Activated CD8-positive, alpha-beta memory T cell treated with anti-CD3 and anti-CD28 coated beads, Interleukin-2, amount 50 U/mL, for 24 hours (primary cell): ENCODE results near the gene NAPG.
"Not testable (repeated sequence)": the region's sequence is repeated elsewhere in the genome, so short reads cannot be mapped to it uniquely, and the experiment has no call there.

ENCODE experiments used
- DNase-seq: peaks from one replicate; pipeline ENCODE4 v3.0.0-alpha.2; 2020; ENCODE audit errors: extremely low read depth

NAPG gene

GRCh38 chr18:10546557-10547300, 20.9 kb downstream of the NAPG start:
- DNase-seq = no peak

DNA sequence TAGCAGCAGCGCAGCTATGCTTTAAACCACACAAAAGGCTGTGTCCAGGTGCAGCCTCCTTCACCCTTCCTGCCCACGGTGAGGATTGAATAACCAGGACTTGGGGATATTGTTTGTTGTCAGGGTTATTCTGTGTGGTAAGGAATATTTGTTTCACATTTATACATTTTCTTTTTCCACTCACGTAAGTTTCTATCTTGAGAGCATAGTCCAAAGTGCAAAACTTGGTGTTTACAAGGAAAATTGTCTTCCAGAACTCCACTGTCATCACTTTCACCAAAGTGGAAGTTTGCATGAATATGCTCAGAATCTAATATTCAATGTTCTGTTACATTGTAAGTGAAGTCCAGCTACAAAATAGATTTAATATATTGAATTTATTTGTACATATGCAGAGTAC, 26.4 kb downstream of the NAPG start:
- DNase-seq = no peak

DNA sequence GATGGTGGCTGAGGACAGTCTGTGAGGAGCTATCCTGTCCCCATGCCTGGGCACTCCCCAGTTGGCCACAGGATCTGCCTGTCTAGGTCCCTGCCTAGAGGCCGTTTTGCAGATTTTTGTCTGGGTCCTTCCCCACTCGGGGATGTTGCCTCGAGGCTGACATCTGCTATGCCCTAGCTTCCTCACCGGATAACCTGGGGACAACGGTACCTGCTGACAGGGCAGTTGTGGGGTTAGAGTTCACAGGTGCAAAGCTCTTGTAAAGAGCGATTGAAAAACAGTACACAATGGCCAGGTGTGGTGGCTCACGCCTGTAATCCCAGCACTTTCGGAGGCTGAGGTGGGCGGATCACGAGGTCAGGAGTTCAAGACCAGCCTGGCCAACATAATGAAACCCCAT, 30.4 kb downstream of the NAPG start:
- DNase-seq = not testable (repeated sequence)

- DNase-seq = no peak
Measured at GRCh38 chr18:10557085-10557677, 31.4 kb downstream of the NAPG start.

- no peak for DNase-seq
Measured at GRCh38 chr18:10558243-10558966, 32.6 kb downstream of the NAPG start.

GRCh38 chr18:10558967-10559298, 33.1 kb downstream of the NAPG start:
- DNase-seq = no peak

GRCh38 chr18:10559553-10560451, 34.0 kb downstream of the NAPG start:
- no peak for DNase-seq

DNA sequence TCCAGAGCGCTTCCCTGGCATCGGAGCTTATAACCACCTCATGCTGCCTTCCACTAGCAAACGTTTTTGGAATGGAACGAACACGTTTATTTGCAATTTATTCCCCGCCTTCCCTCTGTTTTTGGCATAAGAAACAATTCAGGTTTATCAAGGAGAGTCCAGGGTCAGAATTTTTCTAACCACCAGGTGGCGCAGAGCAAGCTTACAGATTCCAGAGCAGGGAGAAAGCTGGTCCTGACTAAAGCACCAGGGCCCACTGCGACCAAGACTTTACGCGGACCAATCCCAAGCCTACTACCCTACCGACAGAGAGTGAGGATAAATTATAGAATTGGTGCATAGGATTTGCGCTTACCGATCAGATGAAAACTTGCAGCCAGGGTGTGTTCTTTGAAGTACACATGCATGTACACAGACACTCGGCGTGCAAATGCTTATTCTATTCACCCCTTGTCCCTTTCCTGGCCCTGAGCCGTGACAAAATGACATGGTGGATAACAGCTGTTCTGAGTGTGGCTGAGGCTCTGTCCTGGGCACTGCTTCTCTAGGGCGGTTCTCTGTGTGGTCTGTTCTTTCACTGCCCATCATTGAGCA, 34.7 kb downstream of the NAPG start:
- peak; percentile 13 for DNase-seq

DNA sequence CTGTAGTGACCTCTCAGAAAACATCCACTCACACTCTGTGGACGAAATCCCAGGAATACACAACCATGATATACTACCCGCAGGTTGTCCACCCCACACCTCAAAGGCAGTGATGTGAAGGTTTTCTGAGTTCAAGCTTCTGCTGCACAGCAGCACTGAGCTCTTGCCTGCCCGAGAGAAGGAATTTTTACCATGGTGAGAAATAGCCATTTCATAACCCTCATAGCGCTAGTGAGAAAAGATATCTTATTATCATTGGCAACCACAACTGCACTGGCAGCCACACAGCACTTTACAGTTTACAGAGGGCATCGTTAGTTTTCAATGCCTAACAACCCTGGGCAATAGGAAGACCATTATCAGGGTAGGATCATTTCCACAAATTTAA, 36.9 kb downstream of the NAPG start:
- DNase-seq = no peak

DNA sequence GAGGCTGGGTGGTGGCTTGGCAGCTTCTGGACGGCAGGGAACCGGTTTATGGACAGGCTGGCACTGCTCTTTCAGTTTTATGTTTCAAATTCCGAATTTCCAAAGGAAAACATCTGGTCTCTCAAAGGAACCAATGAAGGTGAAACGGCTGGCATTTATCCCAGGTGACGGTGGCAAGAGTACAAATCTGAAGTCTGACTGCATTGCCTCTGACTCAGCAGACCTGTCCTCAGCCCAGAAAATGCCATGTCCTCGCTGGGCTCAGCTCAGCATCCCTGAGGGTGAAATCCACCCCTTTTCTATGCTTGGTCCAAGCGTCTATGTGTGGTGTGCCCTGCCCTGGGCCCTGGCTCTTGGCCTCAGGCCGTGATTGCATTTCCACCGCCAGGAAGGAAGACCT, 38.1 kb downstream of the NAPG start:
- DNase-seq = no peak

GRCh38 chr18:10564975-10565773, 39.3 kb downstream of the NAPG start:
- DNase-seq = no peak

DNA sequence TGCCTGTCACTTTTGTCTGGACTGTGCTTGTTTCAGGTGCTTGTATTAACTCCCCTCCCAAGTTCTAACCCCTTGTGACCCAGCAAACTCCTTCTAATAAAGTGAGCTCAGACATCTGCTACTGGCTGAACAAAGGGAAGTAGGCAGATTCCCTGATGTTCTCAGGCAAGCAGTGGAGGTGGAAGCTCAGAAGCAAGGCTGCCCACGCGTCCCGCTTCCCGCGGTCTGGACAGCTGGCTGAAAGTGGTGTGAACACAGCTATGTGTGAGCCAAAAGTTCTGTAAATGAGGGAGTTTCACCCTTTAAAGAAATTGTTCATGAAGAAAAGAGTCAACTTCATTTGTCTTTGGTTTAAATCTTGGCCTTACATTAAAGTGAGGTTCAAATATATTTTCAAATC, 40.0 kb downstream of the NAPG start:
- DNase-seq = no peak

DNA sequence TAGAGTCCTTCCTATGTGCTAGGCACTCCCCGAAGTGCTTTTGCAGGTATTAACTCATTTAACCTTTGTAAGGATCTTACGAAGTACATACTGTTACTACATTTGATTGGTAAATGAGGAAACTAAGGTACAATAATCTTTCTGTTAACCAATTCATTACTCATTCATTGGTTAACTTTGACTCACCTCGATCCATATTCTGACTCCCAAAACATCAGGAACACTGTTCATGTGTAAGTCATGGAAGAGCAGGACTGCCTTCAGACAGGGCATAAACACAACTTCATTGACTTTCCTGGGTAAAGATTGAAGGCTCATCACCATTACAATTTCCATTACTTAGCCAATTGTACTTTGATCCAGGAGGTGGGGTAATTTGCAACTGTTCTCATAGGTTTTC, 40.6 kb downstream of the NAPG start:
- DNase-seq = no peak

- not testable (repeated sequence) for DNase-seq
Measured at GRCh38 chr18:10569941-10570340, 44.1 kb downstream of the NAPG start.

DNA sequence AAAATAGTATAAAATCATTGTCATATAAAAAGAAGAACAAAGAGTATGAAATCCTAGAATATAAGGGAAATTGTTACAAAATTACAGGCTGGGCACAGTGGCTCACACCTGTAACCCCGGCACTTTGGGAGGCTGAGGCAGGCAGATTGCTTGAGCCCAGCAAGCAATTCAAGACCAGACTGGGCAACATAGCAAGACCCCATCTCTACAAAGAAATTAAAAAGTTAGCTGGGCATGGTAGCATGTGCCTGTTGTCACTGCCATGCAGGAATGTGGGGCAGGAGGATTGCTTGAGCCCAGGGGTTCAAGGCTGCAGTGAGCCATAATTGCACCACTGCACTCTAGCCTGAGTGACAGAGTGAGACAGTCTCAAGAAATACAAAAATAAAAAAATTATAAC, 44.8 kb downstream of the NAPG start:
- DNase-seq = no peak

- no peak for DNase-seq
Measured at GRCh38 chr18:10571537-10571936, 45.7 kb downstream of the NAPG start.

- DNase-seq = not testable (repeated sequence)
Measured at GRCh38 chr18:10573261-10573660, 47.4 kb downstream of the NAPG start.

- DNase-seq = not testable (repeated sequence)
Measured at GRCh38 chr18:10574412-10574811, 48.6 kb downstream of the NAPG start.

GRCh38 chr18:10577842-10578572, 52.2 kb downstream of the NAPG start:
- not testable (repeated sequence) for DNase-seq

DNA sequence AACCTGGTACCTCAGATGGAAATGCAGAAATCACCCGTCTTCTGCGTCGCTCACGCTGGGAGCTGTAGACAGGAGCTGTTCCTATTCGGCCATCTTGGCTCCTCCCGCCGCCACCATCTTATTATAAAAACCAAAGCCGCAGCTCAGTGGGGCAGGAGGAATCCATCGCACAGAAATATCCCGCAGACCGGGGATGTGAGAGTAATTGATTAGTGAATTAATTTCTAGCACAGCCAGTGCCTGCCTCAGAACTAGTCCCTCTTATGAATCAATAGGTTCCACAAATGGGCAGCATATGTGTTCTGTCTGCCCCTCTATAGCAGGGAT, 52.7 kb downstream of the NAPG start:
- DNase-seq = not testable (repeated sequence)
